Neural cell (in vitro differentiated cells): Measurements from ENCODE around the gene KCTD10. TPM values are rescaled to one million over a fixed set of nuclear protein-coding genes. Genes with fewer than 3 reads are reported as not detected.
A peak's percentile ranks its signal among the peaks of the same experiment; 100 is the strongest.

Experiments
- H2AFZ ChIP-seq: fragments of 200-600, 300-800 bp; sonication (generic), shearing (Covaris generic); 2 replicates; pipeline ENCODE4 v1.6.0; 2014; ENCODE audit warnings: low read depth, mild to moderate bottlenecking, antibody characterized with exemption, low read length, moderate library complexity
- H3F3A ChIP-seq: fragments of 200-600 bp; shearing (Covaris generic); 2 replicates; pipeline ENCODE4 v1.6.1; 2016; ENCODE audit warnings: mild to moderate bottlenecking, moderate library complexity, mixed read lengths, antibody characterized with exemption, low read length; ENCODE audit not compliant: insufficient read depth, poor library complexity, severe bottlenecking
- H3K27ac ChIP-seq: fragments of 200-600, 300-800 bp; sonication (generic), shearing (Covaris generic); 2 replicates; pipeline ENCODE4 v1.5.1; 2014; ENCODE audit warnings: mild to moderate bottlenecking, low read length, moderate library complexity
- H3K27me3 ChIP-seq: fragments of 300-800, 200-600 bp; sonication (generic), shearing (Covaris generic); 2 replicates; pipeline ENCODE4 v1.6.0; 2014; ENCODE audit warnings: mild to moderate bottlenecking, low read depth, low read length, moderate library complexity; ENCODE audit not compliant: insufficient read depth
- H3K36me3 ChIP-seq: fragments of 300-800, 200-600 bp; sonication (generic), shearing (Covaris generic); 2 replicates; pipeline ENCODE4 v1.5.1; 2014; ENCODE audit warnings: mild to moderate bottlenecking, antibody characterized with exemption, low read length, moderate library complexity; ENCODE audit not compliant: insufficient read depth
- H3K4me2 ChIP-seq: fragments of 300-800, 200-600 bp; sonication (generic), shearing (Covaris generic); 2 replicates; pipeline ENCODE4 v1.6.0; 2014; ENCODE audit warnings: mild to moderate bottlenecking, low read length
- H3K4me3 ChIP-seq: fragments of 300-800, 200-600 bp; sonication (generic), shearing (Covaris generic); 2 replicates; pipeline ENCODE4 v1.5.1; 2014; ENCODE audit warnings: mild to moderate bottlenecking, low read length, moderate library complexity
- H3K79me2 ChIP-seq: fragments of 200-600 bp; shearing (Covaris generic); replicated peaks from 2 replicates; pipeline ENCODE4 v1.6.0; 2014; ENCODE audit warnings: mild to moderate bottlenecking, low read length, moderate library complexity; ENCODE audit not compliant: insufficient read depth
- H3K9ac ChIP-seq: fragments of 300-800, 200-600 bp; sonication (generic), shearing (Covaris generic); 2 replicates; pipeline ENCODE4 v1.6.1; 2016; ENCODE audit warnings: mild to moderate bottlenecking, low read length, mixed read lengths
- H3K9me2 ChIP-seq: fragments of 200-600 bp; shearing (Covaris generic); 2 replicates; pipeline ENCODE4 v1.6.1; 2016; ENCODE audit warnings: mild to moderate bottlenecking, low read length, mixed read lengths; ENCODE audit not compliant: insufficient read depth
- H3K9me3 ChIP-seq: fragments of 200-600, 300-800 bp; sonication (generic), shearing (Covaris generic); 2 replicates; pipeline ENCODE4 v1.6.1; 2016; ENCODE audit warnings: mild to moderate bottlenecking, mixed run types, low read length, moderate library complexity, mixed read lengths
- H4K20me1 ChIP-seq: fragments of 200-600 bp; shearing (Covaris generic); 2 replicates; pipeline ENCODE4 v1.6.1; 2016; ENCODE audit warnings: mild to moderate bottlenecking, mixed run types; ENCODE audit not compliant: insufficient read depth
- CTCF ChIP-seq: fragments of 450-650 bp; IDR thresholded peaks from 2 replicates; pipeline ENCODE4 v1.5.1; 2014; ENCODE audit warnings: antibody characterized with exemption, mild to moderate bottlenecking, moderate library complexity; ENCODE audit not compliant: poor library complexity, severe bottlenecking
- EP300 ChIP-seq: fragments of 450-650 bp; conservative IDR thresholded peaks from 2 replicates; pipeline ENCODE4 v1.6.1; 2014; ENCODE audit warnings: antibody characterized with exemption, mild to moderate bottlenecking, moderate library complexity; ENCODE audit not compliant: poor library complexity, severe bottlenecking
- EZH2 ChIP-seq: fragments of 200-600, 300-800 bp; shearing (Covaris generic), sonication (generic); IDR thresholded peaks from 2 replicates; pipeline ENCODE4 v1.6.1; 2014; ENCODE audit warnings: antibody characterized with exemption, low read length, borderline replicate concordance, mild to moderate bottlenecking; ENCODE audit not compliant: insufficient read depth, poor library complexity, severe bottlenecking
- MXI1 ChIP-seq: fragments of 450-650 bp; conservative IDR thresholded peaks from 2 replicates; pipeline ENCODE4 v1.6.1; 2014; ENCODE audit warnings: antibody characterized with exemption, mild to moderate bottlenecking; ENCODE audit not compliant: poor library complexity, severe bottlenecking
- POLR2AphosphoS5 ChIP-seq: IDR thresholded peaks from 2 replicates; pipeline ENCODE4 v1.6.1; 2012
- RAD21 ChIP-seq: fragments of 450-650 bp; conservative IDR thresholded peaks from 2 replicates; pipeline ENCODE4 v1.6.1; 2014; ENCODE audit warnings: antibody characterized with exemption, mild to moderate bottlenecking, moderate library complexity
- REST ChIP-seq: IDR thresholded peaks from 2 replicates; pipeline ENCODE4 v1.6.1; 2012; ENCODE audit warnings: borderline replicate concordance
- SMC3 ChIP-seq: fragments of 450-650 bp; conservative IDR thresholded peaks from 2 replicates; pipeline ENCODE4 v1.6.1; 2014; ENCODE audit warnings: antibody characterized with exemption, mild to moderate bottlenecking, moderate library complexity; ENCODE audit not compliant: poor library complexity
- TAF1 ChIP-seq: IDR thresholded peaks from 2 replicates; pipeline ENCODE4 v1.6.1; 2012; ENCODE audit warnings: low read depth
- polyA plus RNA-seq: library from polyadenylated mRNA; depleted of rRNA; stranded (reverse); fragments of >200 nt; gene quantifications from 2 replicates; pipeline ENCODE4 v1.2.3, GENCODE V29; 2014

The KCTD10 gene
- polyA plus RNA-seq, 1 donor from 2014 or later: 69.4 TPM

GRCh38 chr12:109432842-109433304 is 44.2 kb downstream of the KCTD10 start:
- H4K20me1 ChIP-seq: no peaks in the 10 kb centered on the region
- H3K9ac ChIP-seq: no peak overlapping the region
- no peaks in the 10 kb centered on the region for H3K9me2 ChIP-seq
- H3K27me3 ChIP-seq: no peaks in the 10 kb centered on the region
- H3K79me2 ChIP-seq: no peaks in the 10 kb centered on the region
- no peak overlapping the region for H3K4me2 ChIP-seq
- no peak overlapping the region for H2AFZ ChIP-seq
- no peaks in the 10 kb centered on the region for H3F3A ChIP-seq
- no peak overlapping the region for H3K27ac ChIP-seq
- no peaks in the 10 kb centered on the region for H3K36me3 ChIP-seq
- H3K9me3 ChIP-seq: no peaks in the 10 kb centered on the region
- TF ChIP-seq POLR2AphosphoS5 (no peak), SMC3 (peak; percentile 43), EP300 (no peak), TAF1 (no peak), CTCF (peak; percentile 59), RAD21 (peak; percentile 50)
- H3K4me3 ChIP-seq: no peak overlapping the region

GRCh38 chr12:109432431-109432830 is 44.7 kb downstream of the KCTD10 start:
- Histone ChIP-seq H3K36me3 (no peaks in the 10 kb centered on the region), H3K79me2 (no peaks in the 10 kb centered on the region), H3K9ac (no peak overlapping the region), H3K27ac (no peak overlapping the region), H2AFZ (no peak overlapping the region), H3K4me2 (no peak overlapping the region), H3K9me2 (no peaks in the 10 kb centered on the region), H3K27me3 (no peaks in the 10 kb centered on the region), H3K4me3 (no peak overlapping the region), H3K9me3 (no peaks in the 10 kb centered on the region), H4K20me1 (no peaks in the 10 kb centered on the region), H3F3A (no peaks in the 10 kb centered on the region)
- TF ChIP-seq EP300 (no peak), TAF1 (no peak), CTCF (no peak), POLR2AphosphoS5 (no peak), MXI1 (no peak), SMC3 (no peak), REST (no peak), RAD21 (no peak), EZH2 (no peak)
